HepG2 (cell line): ENCODE measurements around the gene ETFB. TPM values are rescaled to one million over a fixed set of nuclear protein-coding genes. Genes with fewer than 3 reads are reported as not detected.

ENCODE experiments used
- CREBL2 ChIP-seq: sonication (generic); formaldehyde crosslinking; IDR thresholded peaks from 2 replicates; pipeline ENCODE4 v1.8.1; 2023; ENCODE audit warnings: missing genetic modification reagents, mild to moderate bottlenecking, borderline replicate concordance
- DRAP1 ChIP-seq: IDR thresholded peaks from 2 replicates; pipeline ENCODE4 v1.6.1; 2016; ENCODE audit warnings: missing genetic modification reagents, missing compliant biosample characterization
- GTF2F1 ChIP-seq: fragments of 150-350 bp; IDR thresholded peaks from 2 replicates; pipeline ENCODE4 v1.6.1; 2014; ENCODE audit warnings: low read length
- HDAC2 ChIP-seq: sonication (generic); formaldehyde crosslinking; IDR thresholded peaks from 2 replicates; pipeline ENCODE4 v1.4.0; 2020; ENCODE audit warnings: missing genetic modification reagents
- HMGXB3 ChIP-seq: sonication (generic); formaldehyde crosslinking; IDR thresholded peaks from 2 replicates; pipeline ENCODE4 v1.4.0; 2020; ENCODE audit warnings: missing genetic modification reagents, borderline replicate concordance
- HOMEZ ChIP-seq: IDR thresholded peaks from 2 replicates; pipeline ENCODE4 v1.6.1; 2016; ENCODE audit warnings: low read depth
- IRF1 ChIP-seq: sonication (generic); formaldehyde crosslinking; IDR thresholded peaks from 2 replicates; pipeline ENCODE4 v1.4.0; 2020; ENCODE audit warnings: low read depth, mild to moderate bottlenecking, missing genetic modification reagents
- KAT2B ChIP-seq: fragments of 150-350 bp; IDR thresholded peaks from 2 replicates; pipeline ENCODE4 v1.6.1; 2014; ENCODE audit warnings: low read depth, low read length, borderline replicate concordance
- KMT2A ChIP-seq: sonication (generic); formaldehyde crosslinking; IDR thresholded peaks from 2 replicates; pipeline ENCODE4 v1.4.0; 2020; ENCODE audit warnings: missing genetic modification reagents
- MATR3 ChIP-seq: sonication (generic); formaldehyde crosslinking; IDR thresholded peaks from 2 replicates; pipeline ENCODE4 v1.4.0; 2020; ENCODE audit warnings: missing genetic modification reagents
- MEIS2 ChIP-seq: sonication (generic); formaldehyde crosslinking; IDR thresholded peaks from 2 replicates; pipeline ENCODE4 v1.9.0; 2021; ENCODE audit warnings: mild to moderate bottlenecking, missing genetic modification reagents
- SRSF9 ChIP-seq: fragments of 200-400 bp; formaldehyde crosslinking; IDR thresholded peaks from 2 replicates; pipeline ENCODE4 v1.6.1; 2018; ENCODE audit warnings: borderline replicate concordance, mild to moderate bottlenecking, low read depth, low read length; ENCODE audit not compliant: insufficient read depth, poor library complexity, severe bottlenecking
- TFE3 ChIP-seq: IDR thresholded peaks from 2 replicates; pipeline ENCODE4 v1.6.1; 2016
- THAP11 ChIP-seq: IDR thresholded peaks from 2 replicates; pipeline ENCODE4 v1.6.1; 2016; ENCODE audit warnings: missing biosample characterization, missing genetic modification reagents
- TOE1 ChIP-seq: sonication (generic); formaldehyde crosslinking; IDR thresholded peaks from 2 replicates; pipeline ENCODE4 v1.4.0; 2020; ENCODE audit warnings: mild to moderate bottlenecking, missing genetic modification reagents
- ZFYVE20 ChIP-seq: sonication (generic); formaldehyde crosslinking; IDR thresholded peaks from 2 replicates; pipeline ENCODE4 v1.8.0; 2023; ENCODE audit warnings: low read depth, mild to moderate bottlenecking, moderate library complexity, missing genetic modification reagents, borderline replicate concordance
- ZKSCAN1 ChIP-seq: fragments of 150-350 bp; IDR thresholded peaks from 2 replicates; pipeline ENCODE4 v1.6.1; 2014; ENCODE audit warnings: low read length
- ZMYM4 ChIP-seq: sonication (generic); formaldehyde crosslinking; IDR thresholded peaks from 2 replicates; pipeline ENCODE4 v1.8.1; 2023; ENCODE audit warnings: mild to moderate bottlenecking, missing genetic modification reagents
- ZNF230 ChIP-seq: sonication (generic); formaldehyde crosslinking; IDR thresholded peaks from 2 replicates; pipeline ENCODE4 v1.4.0; 2020; ENCODE audit warnings: mild to moderate bottlenecking, missing genetic modification reagents
- ZNF343 ChIP-seq: sonication (generic); formaldehyde crosslinking; IDR thresholded peaks from 2 replicates; pipeline ENCODE4 v1.4.0; 2020; ENCODE audit warnings: mild to moderate bottlenecking, missing genetic modification reagents
- ZNF460 ChIP-seq: sonication (generic); formaldehyde crosslinking; IDR thresholded peaks from 2 replicates; pipeline ENCODE4 v1.5.1; 2020; ENCODE audit warnings: missing genetic modification reagents, mild to moderate bottlenecking, borderline replicate concordance
- ZNF549 ChIP-seq: sonication (generic); formaldehyde crosslinking; IDR thresholded peaks from 2 replicates; pipeline ENCODE4 v1.5.0; 2020; ENCODE audit warnings: missing genetic modification reagents
- ZNF557 ChIP-seq: sonication (generic); formaldehyde crosslinking; IDR thresholded peaks from 2 replicates; pipeline ENCODE4 v1.4.0; 2020; ENCODE audit warnings: missing genetic modification reagents
- ZNF670 ChIP-seq: sonication (generic); formaldehyde crosslinking; IDR thresholded peaks from 2 replicates; pipeline ENCODE4 v1.8.0; 2022; ENCODE audit warnings: mild to moderate bottlenecking, missing genetic modification reagents, borderline replicate concordance
- polyA plus RNA-seq, 8 experiments: library from polyadenylated mRNA; depleted of rRNA in 3 of 8; stranded (reverse) in 7 of 8; unstranded in 1 of 8; fragments of >200 nt; fragmentation: Illumina TruSeq in 4 of 8; extraction: Trizol in 4 of 8; gene quantifications; 2 replicates each; pipeline versions ENCODE4 v1.2.1 to v1.2.3, GENCODE V29; 2011 to 2016; ENCODE audit warnings: low read depth in 4 of 8, missing spikeins in 1 of 8, mixed read lengths in 1 of 8; ENCODE audit not compliant: insufficient read depth in 1 of 8
- total RNA-seq, 5 experiments: library from RNA; depleted of rRNA; stranded (reverse); fragments of >200 nt; fragmentation: Illumina TruSeq; extraction: Trizol; gene quantifications; 2 replicates each; pipeline ENCODE4 v1.2.3, GENCODE V29; 2016; ENCODE audit warnings: low read depth in 1 of 5

ETFB gene
- total and polyA plus RNA-seq, 2 of the 13 experiments (the other 11 are each of a cell fraction or from before 2014, with no cell fraction given), result 678 to 1,314 TPM

- TF ChIP-seq ZNF460 (CRISPR knock-in tag) (no peak), ZKSCAN1 (no peak), ZMYM4 (CRISPR knock-in tag) (no peak), GTF2F1 (no peak), TFE3 (CRISPR knock-in tag) (no peak), SRSF9 (no peak), HMGXB3 (CRISPR knock-in tag) (no peak), IRF1 (CRISPR knock-in tag) (no peak), ZNF549 (CRISPR knock-in tag) (no peak), ZFYVE20 (CRISPR knock-in tag) (no peak), KAT2B (no peak), MATR3 (CRISPR knock-in tag) (no peak), TOE1 (CRISPR knock-in tag) (no peak), ZNF557 (no peak), ZNF230 (no peak), CREBL2 (CRISPR knock-in tag) (no peak), ZNF343 (CRISPR knock-in tag) (no peak), ZNF670 (no peak), KMT2A (CRISPR knock-in tag) (no peak), DRAP1 (CRISPR knock-in tag) (no peak), HOMEZ (CRISPR knock-in tag) (no peak), THAP11 (CRISPR knock-in tag) (no peak), MEIS2 (CRISPR knock-in tag) (no peak), HDAC2 (CRISPR knock-in tag) (peak; percentile 15; the same call in 1 of the 2 replicates)
Measured at GRCh38 chr19:51387924-51388389, 21.8 kb upstream of the ETFB start, which contains the start of gene LIM2 (continued).
